Transverse colon (tissue), 4 donors: ENCODE results near the gene VWC2.
A peak's percentile ranks its signal among the peaks of the same experiment; 100 is the strongest.

Experiments
- CTCF ChIP-seq, 5 experiments: fragments of 200-600 bp in 3 of 5; fragments of 450-650 bp in 2 of 5; sonication (generic) in 3 of 5; IDR thresholded peaks; 1 replicate in 2 of 5; 2 replicates in 3 of 5; pipeline ENCODE4 v1.5.1; 2016 to 2017; ENCODE audit warnings: antibody characterized with exemption in 5 of 5, inconsistent platforms in 3 of 5, mild to moderate bottlenecking in 2 of 5, moderate library complexity in 1 of 5
- EP300 ChIP-seq: sonication (generic); formaldehyde crosslinking; IDR thresholded peaks from one replicate; pipeline ENCODE4 v1.6.1; 2017; ENCODE audit warnings: antibody characterized with exemption, low read depth
- POLR2A ChIP-seq: fragments of 450-650 bp; IDR thresholded peaks from one replicate; pipeline ENCODE4 v1.6.1; 2016; ENCODE audit warnings: antibody characterized with exemption, mild to moderate bottlenecking, moderate library complexity
- POLR2AphosphoS5 ChIP-seq, 3 donors: sonication (generic); formaldehyde crosslinking; IDR thresholded peaks; one replicate each; pipeline ENCODE4 v1.6.1; 2016; ENCODE audit warnings: antibody characterized with exemption in 3 of 3

- TF ChIP-seq POLR2AphosphoS5 (IDR thresholded peaks at IDR 0.05) (no peak), CTCF (IDR thresholded peaks at IDR 0.05) (peak in 2 of 5 experiments; percentile 23 to 29), POLR2A (no peak), EP300 (no peak)
Observed at GRCh38 chr7:49776994-49777393, 3.6 kb downstream of the VWC2 start.
